Amniotic epithelial cell (primary cell): ENCODE results near the gene HSBP1L1.
A peak's percentile ranks its signal among the peaks of the same experiment; 100 is the strongest.

Experiments used
- DNase-seq: peaks from one replicate; pipeline ENCODE4 v3.0.0-alpha.2; 2010; ENCODE audit warnings: low read depth

HSBP1L1 gene

DNA sequence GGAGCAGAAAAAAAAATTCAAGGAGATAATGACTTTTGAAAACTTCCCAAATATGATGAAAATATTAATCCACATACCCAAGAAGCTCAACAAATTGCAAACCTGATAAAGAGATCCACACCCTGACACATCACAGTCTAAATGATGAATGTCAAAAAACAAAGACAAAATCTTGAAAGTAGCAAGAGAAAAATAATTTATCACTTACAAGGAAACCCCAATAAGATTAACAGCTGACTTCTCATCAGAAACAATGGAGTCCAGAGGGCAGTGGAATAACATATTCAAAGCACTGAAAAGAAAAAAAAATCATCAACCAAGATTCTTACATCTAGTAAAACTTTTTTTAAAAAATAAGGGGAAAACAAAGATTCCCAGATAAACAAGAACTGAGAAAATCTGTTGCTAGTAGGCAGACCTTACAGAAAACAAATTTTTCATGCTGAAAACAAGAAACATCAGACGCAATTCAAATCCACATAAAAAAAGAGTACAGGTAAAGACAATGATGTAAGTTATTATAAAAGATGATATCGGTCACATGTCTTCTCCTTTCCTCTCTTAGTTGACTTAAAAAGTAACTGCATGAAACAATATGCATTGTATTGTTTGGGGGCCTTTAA, 34.3 kb upstream of the HSBP1L1 start:
- peak; percentile 37 for DNase-seq

DNA sequence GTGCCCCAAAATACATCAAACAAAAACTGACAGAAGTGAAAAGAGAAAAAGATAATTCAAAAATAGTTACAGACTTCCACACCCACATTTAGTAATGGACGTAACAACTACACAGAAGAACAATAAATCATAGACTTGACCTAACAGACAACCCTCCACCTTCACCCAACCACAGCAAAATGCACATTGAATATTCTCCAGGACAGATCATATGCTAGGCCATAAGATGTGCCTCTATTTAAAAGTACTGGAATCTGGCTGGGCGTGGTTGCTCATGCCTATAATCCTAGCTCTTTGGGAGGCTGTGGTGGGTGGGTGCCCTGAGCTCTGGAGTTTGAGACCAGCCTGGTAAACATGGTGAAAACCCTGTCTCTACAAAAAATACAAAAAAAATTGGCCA, 33.0 kb upstream of the HSBP1L1 start:
- no peak for DNase-seq

DNA sequence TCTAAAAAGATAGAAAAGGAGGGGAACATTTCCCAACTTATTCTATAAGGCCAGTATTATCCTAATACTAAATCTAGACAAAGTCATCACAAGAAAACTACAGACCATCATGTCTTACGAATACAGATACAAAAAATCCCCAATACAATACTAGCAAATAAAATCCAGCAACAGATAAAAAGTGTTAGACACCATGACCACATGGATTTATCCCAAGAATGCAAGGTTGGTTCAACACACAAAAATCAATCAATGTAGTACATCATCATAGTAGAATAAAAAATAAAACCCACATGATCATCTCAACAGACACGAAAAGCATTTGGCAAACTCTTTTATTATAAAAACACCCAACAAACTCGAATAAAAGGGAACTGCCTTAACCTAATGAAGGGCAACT, 31.5 kb upstream of the HSBP1L1 start:
- DNase-seq, result no peak

DNA sequence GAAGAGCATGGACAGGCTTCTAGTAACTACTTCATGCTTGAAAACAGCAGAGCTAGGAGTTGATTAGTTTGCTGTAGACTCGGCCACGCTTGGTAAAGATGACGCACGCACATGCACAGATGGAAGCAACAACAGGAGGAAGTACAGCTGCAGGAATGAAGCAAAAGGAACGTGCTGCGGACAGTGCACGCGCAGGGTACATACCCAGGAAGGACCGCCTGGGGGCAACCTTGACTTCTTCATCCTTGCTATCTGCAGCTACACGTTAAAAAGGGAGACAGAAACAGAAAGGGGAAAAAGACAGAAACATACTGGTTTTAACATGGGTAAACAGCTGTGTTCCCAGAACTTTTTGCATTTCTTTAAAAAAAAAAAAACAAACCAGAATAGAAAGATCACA, 30.7 kb upstream of the HSBP1L1 start:
- peak; percentile 79 for DNase-seq

DNA sequence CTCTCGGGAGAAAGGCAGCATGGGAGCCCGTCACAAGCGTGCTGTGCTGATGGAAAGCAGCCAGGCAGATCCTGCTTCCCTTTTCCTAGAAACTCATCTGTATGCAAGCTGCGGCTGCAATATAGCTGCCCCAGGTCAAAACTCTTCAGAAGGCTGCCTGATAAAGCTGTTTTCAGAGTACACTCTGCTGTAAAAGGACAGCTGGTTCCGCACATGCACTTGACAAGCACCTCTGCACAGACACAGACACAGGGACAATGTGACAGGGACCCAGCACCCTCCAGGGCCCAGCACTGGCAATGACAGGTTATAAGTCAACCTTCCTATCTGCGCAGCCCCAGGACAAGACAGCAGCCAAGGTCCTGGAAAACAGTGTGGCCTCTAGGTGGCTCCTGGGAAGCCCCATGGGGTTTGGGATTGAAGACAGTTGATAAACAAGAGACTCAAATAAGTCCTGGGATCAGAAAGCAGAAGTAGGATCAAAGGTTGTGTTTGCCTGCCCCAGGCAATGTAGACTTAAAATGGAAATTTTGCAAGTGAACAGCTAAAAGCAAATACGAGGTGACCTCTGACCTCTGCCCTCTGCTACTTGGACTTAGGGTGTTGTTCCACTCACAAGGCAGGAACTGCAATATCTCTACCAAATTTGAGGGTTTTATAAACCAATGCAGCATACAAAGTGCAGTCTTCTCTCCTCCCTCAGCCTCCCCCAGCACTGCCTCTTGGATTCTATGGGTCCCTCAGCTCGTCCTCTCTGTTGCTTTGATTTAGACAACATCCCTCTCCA, 29.9 kb upstream of the HSBP1L1 start:
- no peak for DNase-seq

DNA sequence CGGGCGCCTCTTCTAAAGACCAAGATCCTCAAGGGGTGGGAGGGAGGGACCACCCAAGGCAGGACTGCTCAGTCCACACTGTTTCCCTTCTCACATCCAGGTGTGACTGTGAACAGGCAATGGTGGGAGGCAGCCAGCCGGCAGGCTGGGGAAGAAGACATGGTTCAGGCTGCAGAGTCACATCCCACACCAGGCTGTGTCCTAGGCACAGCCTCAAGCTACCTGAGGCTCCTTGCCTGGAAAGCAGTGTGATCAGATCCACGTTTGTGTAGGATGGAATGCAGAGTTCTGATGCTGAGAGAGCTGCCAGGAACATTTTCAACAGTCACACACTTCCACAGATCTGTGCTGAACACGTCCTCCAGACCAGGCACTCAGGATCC, 29.4 kb upstream of the HSBP1L1 start:
- no peak for DNase-seq

DNA sequence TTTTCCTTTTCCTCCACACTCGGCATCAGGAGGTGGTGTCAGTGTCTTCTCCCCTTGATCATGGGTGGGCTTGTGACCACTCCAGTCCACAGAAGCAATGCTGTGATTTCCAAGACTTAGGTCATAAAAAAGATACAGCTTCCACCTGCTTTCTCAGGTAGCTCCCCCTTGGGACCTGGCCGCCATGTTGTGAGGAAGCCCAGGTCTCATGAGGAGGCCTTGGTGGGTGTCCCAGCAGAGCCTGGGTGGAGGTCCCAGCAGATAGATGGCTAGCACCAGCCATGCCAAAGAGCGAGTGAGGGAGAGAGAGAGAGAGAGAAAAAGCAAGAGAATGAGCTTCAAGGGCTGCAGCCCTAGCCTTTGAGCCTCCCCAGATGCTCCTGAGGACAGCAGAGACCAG, 28.9 kb upstream of the HSBP1L1 start:
- no peak for DNase-seq

DNA sequence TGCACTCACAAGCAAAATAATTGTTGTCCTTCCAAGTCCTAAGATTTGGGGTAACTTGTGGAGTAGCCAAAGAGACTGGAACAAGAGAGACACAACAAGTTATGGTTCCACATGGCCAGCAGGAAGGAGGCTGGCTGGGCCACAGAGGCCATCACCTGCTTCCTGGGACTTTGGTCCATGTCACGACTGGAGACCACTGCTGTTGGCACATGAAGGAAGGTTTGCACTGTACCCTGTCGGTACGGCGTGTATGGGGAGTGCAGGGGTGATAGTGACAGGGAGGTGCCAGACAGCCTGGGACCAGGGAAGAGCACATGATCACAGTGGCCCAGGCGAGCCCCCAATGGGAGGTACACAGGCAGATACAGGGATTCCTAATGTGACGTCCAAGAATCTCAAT, 28.5 kb upstream of the HSBP1L1 start:
- DNase-seq, result no peak

DNA sequence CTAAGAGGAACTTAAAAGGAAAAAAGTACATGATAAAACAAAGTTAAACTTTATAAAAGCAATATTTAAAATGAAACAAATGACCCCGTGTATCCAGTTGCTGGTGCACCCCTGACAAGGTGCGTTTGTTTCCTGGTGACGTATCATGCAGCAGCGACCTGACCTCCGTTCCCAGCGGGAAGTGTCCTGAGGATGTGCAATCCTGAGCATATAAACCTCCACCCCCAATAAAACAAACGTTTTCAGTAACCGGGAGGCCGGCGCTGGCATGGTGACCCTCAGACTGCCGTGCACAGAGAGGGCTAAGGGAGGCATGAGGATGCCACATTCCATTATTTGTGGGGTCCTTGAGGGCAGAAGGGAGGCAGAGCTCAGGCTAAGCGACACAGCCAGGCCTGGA, 27.8 kb upstream of the HSBP1L1 start:
- no peak for DNase-seq

DNA sequence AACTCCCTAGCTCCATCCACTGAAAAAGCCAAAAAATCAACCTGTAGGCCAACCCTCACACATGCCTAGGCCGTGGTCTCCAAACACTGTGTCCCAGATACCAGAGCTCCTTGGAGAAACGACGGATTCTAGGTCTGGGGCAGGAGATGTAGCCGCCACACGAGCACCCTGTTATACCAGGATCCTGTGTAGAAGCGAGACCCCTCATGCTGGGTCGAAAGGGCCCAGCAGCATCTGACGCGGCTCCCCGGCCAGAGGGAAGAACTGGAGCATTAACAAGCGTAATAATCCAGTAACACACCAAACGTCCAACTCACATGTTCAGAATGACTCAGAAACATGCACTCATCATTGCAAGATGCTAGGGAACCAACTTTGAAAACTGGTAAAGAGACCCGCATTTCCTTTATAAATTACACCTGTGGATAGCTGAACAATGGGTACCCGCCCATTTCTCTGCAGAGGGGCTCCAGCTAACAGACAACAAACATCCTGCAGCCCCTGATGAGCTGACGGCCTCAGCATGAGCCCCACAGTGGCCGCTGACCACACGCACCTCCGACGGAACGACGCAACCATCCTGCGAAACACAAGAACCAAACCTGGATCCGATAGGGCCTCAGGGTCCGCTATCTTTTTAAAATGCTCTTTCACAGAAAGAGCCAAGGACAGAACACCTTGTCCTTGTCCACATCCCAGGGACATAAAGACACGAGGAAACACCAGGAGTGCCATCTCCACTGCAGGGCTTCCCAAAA, 27.2 kb upstream of the HSBP1L1 start:
- DNase-seq, result no peak

DNA sequence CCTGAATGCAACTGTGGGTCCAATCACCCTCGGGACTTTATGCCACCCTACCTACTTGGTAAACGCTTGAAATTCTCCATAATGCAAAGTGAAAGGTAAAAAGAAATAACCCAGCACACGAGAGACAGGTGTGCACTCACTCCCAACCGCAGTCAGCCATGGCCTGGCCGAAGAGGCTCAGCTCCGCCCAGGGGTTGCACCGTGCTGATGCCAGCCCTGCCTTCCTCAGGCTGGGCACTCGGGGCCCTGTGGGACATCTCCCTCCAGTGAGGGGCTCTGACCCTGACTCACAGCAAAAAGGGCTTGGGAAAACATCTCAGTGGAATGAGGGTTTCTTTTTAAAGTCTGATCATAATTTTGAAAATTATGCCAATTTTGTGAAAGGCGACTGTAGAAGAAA, 26.2 kb upstream of the HSBP1L1 start:
- DNase-seq, result no peak

DNA sequence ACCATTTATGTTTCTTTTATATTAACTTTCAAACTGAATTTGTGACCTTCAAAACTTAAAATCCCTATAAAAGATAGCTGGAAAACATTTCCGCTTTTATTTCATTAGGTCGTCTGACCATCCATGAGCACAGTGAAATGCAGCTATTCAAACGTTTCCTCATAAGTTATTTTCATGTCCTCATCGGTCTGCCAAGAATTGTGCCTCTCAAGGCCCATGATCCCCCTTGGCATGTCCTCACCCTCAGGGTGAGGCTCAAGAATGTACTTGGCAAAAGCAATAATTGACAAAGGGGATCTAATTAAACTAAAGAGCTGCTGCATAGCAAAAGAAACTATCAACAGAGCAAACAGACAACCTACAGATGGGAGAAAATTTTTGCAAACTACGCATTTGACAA, 25.3 kb upstream of the HSBP1L1 start:
- DNase-seq, result no peak

DNA sequence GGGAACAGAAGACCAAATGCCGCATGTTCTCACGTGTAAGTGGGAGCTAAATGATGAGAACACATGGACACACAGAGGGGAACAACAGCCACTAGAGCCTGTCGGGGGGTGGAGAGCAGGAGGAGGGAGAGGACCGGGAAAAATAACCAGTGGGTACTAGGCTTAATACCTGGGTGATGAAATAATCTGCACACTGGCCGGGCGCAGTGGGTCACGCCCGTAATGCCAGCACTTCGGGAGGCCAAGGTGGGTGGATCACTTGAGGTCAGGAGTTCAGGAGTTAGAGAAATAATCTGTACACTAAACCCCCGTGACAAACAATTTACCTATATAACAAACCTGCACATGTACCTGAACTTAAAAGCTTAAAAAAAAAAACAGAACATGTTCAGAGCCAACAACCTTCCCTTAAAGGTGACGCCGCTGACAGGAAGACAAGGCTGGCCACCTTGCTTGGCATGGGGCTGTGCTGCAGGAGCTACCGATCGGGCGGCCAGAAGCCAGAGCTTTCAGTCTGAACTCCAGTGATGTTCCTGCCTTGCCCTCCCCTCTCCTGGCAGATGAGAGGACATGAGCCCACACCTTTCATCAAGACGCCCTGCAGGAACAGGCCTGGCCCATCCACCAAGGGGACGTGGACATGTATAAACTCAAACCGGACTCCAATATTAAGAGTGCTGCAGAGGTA, 24.2 kb upstream of the HSBP1L1 start:
- DNase-seq, result no peak

DNA sequence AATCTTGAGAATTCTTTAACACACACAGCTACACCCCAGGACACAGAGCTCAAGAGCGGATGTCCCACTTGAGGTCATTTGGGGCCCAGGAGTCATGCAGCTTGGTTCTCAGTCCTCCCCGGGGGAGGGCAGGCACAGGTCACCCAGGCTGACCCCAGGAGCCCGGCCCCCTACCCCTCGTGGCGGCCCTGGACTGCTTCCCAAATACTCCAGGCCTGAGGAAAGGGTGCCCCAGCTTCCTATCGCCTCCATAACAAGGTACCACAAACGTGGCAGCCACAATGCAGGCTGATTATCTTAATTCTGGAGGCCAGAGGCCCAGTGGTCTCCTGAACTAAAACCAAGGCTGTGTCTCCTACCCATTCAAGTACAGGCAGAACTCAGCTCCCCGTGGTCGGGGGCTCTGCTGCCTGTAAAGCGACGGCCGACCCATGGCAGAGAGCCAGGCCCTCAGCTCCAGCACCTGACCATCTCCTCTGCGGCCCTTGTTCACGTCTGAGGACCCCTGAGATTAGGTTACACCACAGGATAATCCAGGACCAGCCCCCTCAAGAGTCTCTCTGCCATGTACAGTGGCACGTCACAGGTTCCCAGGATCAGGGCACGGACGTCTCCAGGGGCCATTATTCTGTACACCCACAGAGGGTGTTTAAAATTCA, 23.5 kb upstream of the HSBP1L1 start:
- no peak for DNase-seq

DNA sequence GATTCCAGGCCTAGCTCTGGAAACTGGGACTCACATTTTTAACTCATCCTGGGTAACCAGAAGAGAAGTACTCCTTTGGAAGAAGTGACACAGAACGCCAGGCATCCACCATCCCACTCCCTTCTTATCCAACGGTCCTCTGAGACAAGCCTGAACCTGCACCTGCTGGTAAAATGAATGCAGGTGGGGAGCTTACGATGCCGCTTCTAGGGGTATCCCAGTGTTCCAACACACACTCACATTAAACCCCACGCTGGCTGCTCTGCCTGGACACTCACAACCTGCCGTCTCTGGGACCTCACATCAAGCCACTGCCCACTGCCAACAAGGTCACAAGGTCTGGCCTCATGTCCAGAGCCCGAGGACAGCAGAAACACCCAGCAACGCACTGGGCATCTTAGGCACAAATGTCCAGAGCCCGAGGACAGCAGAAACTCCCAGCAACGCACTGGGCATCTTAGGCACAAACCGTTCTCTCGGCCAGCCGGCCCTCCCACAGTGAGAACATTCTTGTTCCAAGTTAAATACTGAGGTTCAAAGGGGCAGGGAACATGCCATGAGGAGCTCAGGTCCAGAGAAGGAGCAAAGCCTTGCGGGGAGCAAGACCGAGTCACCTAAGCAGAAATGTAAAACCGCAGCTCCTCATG, 22.8 kb upstream of the HSBP1L1 start:
- DNase-seq, result no peak

DNA sequence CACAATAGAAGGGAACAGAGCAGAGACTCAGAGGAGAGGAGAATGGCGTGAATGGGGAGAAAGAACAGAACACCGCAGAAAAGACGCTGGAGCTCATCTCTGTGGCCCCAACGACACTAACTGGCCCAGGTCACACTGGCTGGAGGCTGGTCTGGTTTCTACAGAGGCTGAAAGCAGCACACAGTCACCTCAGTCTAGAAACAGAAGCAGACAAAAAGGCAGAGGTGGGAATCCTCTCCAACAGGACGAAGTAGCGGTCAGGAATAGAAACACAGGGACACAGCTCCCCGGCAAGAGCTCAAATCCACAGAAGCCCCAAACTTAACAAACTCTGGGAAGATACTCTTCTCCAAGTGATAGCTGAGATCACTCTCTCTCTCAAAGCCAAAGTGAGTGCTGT, 22.2 kb upstream of the HSBP1L1 start:
- no peak for DNase-seq

DNA sequence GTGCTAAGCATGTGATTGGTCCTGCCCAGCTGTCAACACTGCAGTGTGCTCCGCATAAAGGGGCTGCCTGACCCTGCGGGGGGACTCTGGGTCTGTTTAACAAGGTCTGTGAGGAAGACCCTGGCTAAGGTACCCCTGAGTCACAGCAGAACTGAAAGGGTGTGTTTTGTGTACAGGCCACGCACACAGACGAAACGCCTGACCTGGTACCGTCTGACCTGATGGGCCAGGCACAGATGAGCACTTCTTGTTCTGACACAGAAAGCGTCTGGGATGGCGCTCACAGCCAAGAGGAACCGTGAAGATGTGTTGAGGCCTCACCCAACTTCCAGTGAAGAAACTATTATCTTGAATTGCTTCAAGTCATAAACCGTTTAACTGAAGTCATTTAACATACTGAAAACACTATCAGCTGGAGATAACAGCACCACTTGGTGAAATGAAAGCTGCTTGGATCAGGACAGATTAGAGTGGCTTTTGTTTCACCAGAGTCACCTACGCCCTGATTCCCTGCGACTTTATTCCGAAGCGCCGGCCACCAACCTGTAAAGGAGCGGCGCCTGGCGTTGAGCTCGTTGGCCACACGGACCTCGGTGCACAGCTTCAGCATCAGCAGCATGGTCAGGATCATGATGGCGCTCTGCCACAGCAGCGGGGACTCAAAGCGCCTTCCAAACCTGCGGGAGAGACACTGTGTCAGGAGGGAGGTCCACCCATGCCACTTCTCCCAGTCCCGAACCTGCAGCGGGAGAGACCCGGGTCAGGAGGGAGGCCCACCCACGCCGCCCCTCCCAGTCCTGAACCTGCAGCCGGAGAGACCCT, 21.4 kb upstream of the HSBP1L1 start:
- no peak for DNase-seq

DNA sequence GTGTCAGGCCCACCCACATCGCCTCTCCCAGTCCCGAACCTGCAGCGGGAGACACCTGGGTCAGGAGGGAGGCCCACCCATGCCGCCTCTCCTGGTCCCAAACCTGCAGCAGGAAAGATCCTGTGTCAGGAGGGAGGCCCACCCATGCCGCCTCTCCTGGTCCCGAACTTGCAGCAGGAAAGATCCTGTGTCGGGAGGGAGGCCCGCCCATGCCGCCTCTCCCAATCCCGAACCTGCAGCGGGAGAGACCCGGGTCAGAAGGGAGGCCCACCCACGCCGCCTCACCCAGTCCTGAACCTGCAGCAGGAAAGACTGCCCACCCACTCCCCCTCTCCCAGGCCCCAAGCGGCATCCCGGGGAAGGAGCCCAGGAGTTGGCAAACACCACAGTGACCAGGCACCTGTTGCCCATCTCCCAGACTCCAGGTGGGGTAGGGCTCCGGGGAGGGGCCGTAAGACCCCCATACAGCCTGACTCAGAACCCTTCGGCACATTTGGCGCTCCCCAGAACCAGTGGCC, 20.8 kb upstream of the HSBP1L1 start:
- no peak for DNase-seq

DNA sequence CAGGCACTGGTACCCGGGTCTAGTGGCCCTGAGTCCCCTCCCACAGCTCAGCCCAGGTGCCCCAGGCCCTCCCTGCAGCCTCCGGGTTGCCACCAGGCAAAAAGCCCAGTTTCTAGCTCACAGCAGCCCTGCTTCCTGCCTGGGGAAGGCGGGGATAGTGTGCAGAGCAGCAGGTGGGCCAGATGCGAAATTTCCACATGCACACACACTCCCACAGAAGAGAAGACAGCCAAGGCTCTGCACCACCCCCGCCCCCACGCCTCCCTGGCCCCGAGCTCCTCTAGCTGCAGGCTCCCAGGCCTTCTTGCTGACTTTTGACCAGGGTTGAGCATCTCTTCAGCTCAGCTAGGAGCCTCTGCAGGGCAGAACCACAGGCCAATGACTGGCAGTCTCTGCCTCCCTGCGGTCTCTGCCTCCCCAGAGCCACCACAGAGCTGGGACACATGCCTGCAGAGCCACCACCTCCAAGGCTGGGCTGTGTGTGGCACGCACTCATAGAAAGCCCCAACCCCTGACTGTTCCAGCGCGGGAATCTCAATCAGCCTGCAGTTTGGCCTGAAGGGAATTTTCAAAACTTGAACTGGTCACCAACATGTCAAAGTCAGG, 20.2 kb upstream of the HSBP1L1 start:
- DNase-seq, result peak; percentile 29

DNA sequence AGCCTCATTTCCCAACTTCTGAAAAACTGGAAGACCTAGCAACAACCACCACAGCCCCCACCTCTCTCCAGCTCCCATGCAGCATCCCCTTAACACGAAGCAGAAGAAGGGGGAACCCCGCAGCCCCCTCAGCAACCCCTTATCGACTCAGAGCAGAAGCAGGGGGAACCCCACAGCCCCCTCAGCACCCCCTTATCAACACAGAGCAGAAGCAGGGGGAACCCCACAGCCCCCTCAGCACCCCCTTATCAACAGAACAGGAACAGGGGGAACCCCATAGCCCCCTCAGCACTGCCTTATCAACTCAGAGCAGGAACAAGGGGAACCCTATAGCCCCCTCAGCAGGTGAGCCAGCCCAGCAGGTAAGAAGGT, 19.7 kb upstream of the HSBP1L1 start:
- DNase-seq, result no peak
